ENCODE results near the gene WDR27.

- TF ChIP-seq CTCF (IDR thresholded peaks at IDR 0.05) (no peak), POLR2A (IDR thresholded peaks at IDR 0.05) (no peak)
Observed at GRCh38 chr6:169642455-169642854, 59.4 kb downstream of the WDR27 start.

All from esophagus squamous epithelium (tissue), 4 donors.